ENCODE data around the gene NDST4.

NDST4 gene

GRCh38 chr4:114922592-114922933 is 190.9 kb downstream of the NDST4 start:
- intact Hi-C loops (cut with DNase I; ENCODE audit: low total_unique reads), result no loop called here

GRCh38 chr4:114921790-114922591 is 191.4 kb downstream of the NDST4 start:
- Histone ChIP-seq H3K4me1 (no peaks in the 10 kb centered on the region), H3K27ac (no peak overlapping the region), H3K27me3 (no peaks in the 10 kb centered on the region), H3K36me3 (no peaks in the 10 kb centered on the region), H3K9me3 (no peaks in the 10 kb centered on the region), H3K4me3 (no peak overlapping the region)
- intact Hi-C loops (cut with DNase I; ENCODE audit: low total_unique reads), result no loop called here
- DNase-seq, result no peak
- TF ChIP-seq CTCF (IDR thresholded peaks at IDR 0.05), result no peak

More at GRCh38 chr4:114922592-114922933, 190.9 kb downstream of the NDST4 start:
- H3K27me3 ChIP-seq, result no peaks in the 10 kb centered on the region
- H3K9me3 ChIP-seq, result no peaks in the 10 kb centered on the region
- DNase-seq, result no peak
- no peak for TF ChIP-seq CTCF (IDR thresholded peaks at IDR 0.05)
- H3K4me3 ChIP-seq, result no peak overlapping the region
- H3K4me1 ChIP-seq, result no peaks in the 10 kb centered on the region
- no peak overlapping the region for H3K27ac ChIP-seq
- no peaks in the 10 kb centered on the region for H3K36me3 ChIP-seq

- DNase-seq, result no peak
- H3K9me3 ChIP-seq, result no peaks in the 10 kb centered on the region
- no peak overlapping the region for H3K27ac ChIP-seq
- intact Hi-C loops (cut with DNase I; ENCODE audit: low total_unique reads), result no loop called here
- TF ChIP-seq CTCF (IDR thresholded peaks at IDR 0.05), result no peak
- no peaks in the 10 kb centered on the region for H3K36me3 ChIP-seq
- H3K4me1 ChIP-seq, result no peaks in the 10 kb centered on the region
- H3K27me3 ChIP-seq, result no peaks in the 10 kb centered on the region
- H3K4me3 ChIP-seq, result no peak overlapping the region
Observed at GRCh38 chr4:114921191-114921590, 192.2 kb downstream of the NDST4 start.

GRCh38 chr4:114911111-114911510 is 202.3 kb downstream of the NDST4 start:
- Histone ChIP-seq H3K27me3 (no peaks in the 10 kb centered on the region), H3K4me1 (no peaks in the 10 kb centered on the region), H3K27ac (no peak overlapping the region), H3K36me3 (no peaks in the 10 kb centered on the region), H3K4me3 (no peak overlapping the region), H3K9me3 (no peaks in the 10 kb centered on the region)
- no peak for TF ChIP-seq CTCF (IDR thresholded peaks at IDR 0.05)
- intact Hi-C loops (cut with DNase I; ENCODE audit: low total_unique reads), result no loop called here
- no peak for DNase-seq

- H3K27me3 ChIP-seq, result no peaks in the 10 kb centered on the region
- H3K27ac ChIP-seq, result no peak overlapping the region
- DNase-seq, result no peak
- H3K4me3 ChIP-seq, result no peak overlapping the region
- no peaks in the 10 kb centered on the region for H3K4me1 ChIP-seq
- no peaks in the 10 kb centered on the region for H3K9me3 ChIP-seq
- TF ChIP-seq CTCF (IDR thresholded peaks at IDR 0.05), result no peak
- H3K36me3 ChIP-seq, result no peaks in the 10 kb centered on the region
- intact Hi-C loops (cut with DNase I; ENCODE audit: low total_unique reads), result no loop called here
Observed at GRCh38 chr4:114907568-114907967, 205.9 kb downstream of the NDST4 start.
